Mesenchymal stem cell (in vitro differentiated cells and primary cell): ENCODE data around the gene TMEM33.
A peak's percentile ranks its signal among the peaks of the same experiment; 100 is the strongest.

ENCODE experiments used
- DNase-seq: peaks from one replicate; pipeline ENCODE4 v3.0.0-alpha.2; 2013
- H2AFZ ChIP-seq: one replicate; pipeline ENCODE4 v1.6.1; 2013; ENCODE audit warnings: low read depth, mild to moderate bottlenecking, control low read depth, inconsistent platforms, low read length, moderate library complexity
- H2AK5ac ChIP-seq: 2 replicates; pipeline ENCODE4 v1.6.1; 2013; ENCODE audit warnings: low read length, moderate library complexity, mild to moderate bottlenecking, inconsistent platforms; ENCODE audit not compliant: severe bottlenecking
- H2BK120ac ChIP-seq: one replicate; pipeline ENCODE4 v1.6.1; 2013; ENCODE audit warnings: low read depth, mild to moderate bottlenecking, inconsistent platforms, low read length, moderate library complexity
- H2BK12ac ChIP-seq, 2 experiments: one replicate each; pipeline ENCODE4 v1.6.1; 2013; ENCODE audit warnings: inconsistent platforms in 2 of 2, low read length in 2 of 2, mild to moderate bottlenecking in 2 of 2, moderate library complexity in 2 of 2, control low read depth in 1 of 2
- H2BK15ac ChIP-seq: one replicate; pipeline ENCODE4 v1.6.1; 2013; ENCODE audit warnings: mild to moderate bottlenecking, low read depth, inconsistent platforms; ENCODE audit not compliant: poor library complexity, severe bottlenecking
- H2BK5ac ChIP-seq: 2 replicates; pipeline ENCODE4 v1.6.1; 2013; ENCODE audit warnings: low read depth, mild to moderate bottlenecking, low read length, control low read depth, inconsistent platforms; ENCODE audit not compliant: poor library complexity, severe bottlenecking
- H3K14ac ChIP-seq, 2 experiments: one replicate each; pipeline ENCODE4 v1.6.1; 2013; ENCODE audit warnings: inconsistent platforms in 2 of 2, low read length in 2 of 2, control low read depth in 1 of 2, mild to moderate bottlenecking in 1 of 2, moderate library complexity in 1 of 2
- H3K18ac ChIP-seq, 2 experiments: one replicate each; pipeline ENCODE4 v1.6.1; 2013; ENCODE audit warnings: inconsistent platforms in 2 of 2, low read length in 2 of 2, control low read depth in 1 of 2, low read depth in 1 of 2, mild to moderate bottlenecking in 1 of 2
- H3K23ac ChIP-seq, 2 experiments: one replicate each; pipeline ENCODE4 v1.6.1; 2013; ENCODE audit warnings: inconsistent platforms in 2 of 2, low read length in 2 of 2, mild to moderate bottlenecking in 2 of 2, moderate library complexity in 2 of 2, control low read depth in 1 of 2
- H3K27ac ChIP-seq: 2 replicates; pipeline ENCODE4 v1.5.1; 2013; ENCODE audit warnings: mild to moderate bottlenecking, moderate library complexity, low read length, control low read depth, inconsistent platforms; ENCODE audit not compliant: poor library complexity, severe bottlenecking
- H3K27me3 ChIP-seq, 2 experiments: 2 replicates each; pipeline versions ENCODE4 v1.6.1 to v1.7.0; 2013; ENCODE audit warnings: low read length in 2 of 2, mild to moderate bottlenecking in 2 of 2, moderate library complexity in 2 of 2, control low read depth in 1 of 2, inconsistent platforms in 1 of 2; ENCODE audit not compliant: control insufficient read depth in 1 of 2, insufficient read depth in 1 of 2
- H3K36me3 ChIP-seq, 2 experiments: 2 replicates each; pipeline versions ENCODE4 v1.6.1 to v1.7.0; 2013; ENCODE audit warnings: low read length in 2 of 2, control low read depth in 1 of 2, inconsistent platforms in 1 of 2, low read depth in 1 of 2, mild to moderate bottlenecking in 1 of 2; ENCODE audit not compliant: insufficient read depth in 2 of 2, control insufficient read depth in 1 of 2
- H3K4ac ChIP-seq, 2 experiments: one replicate each; pipeline ENCODE4 v1.6.1; 2013; ENCODE audit warnings: inconsistent platforms in 2 of 2, low read length in 2 of 2, mild to moderate bottlenecking in 2 of 2, moderate library complexity in 2 of 2, control low read depth in 1 of 2, low read depth in 1 of 2
- H3K4me1 ChIP-seq: 2 replicates; pipeline ENCODE4 v1.6.1; 2013; ENCODE audit warnings: low read depth, low read length, control low read depth; ENCODE audit not compliant: control insufficient read depth, insufficient read depth
- H3K4me2 ChIP-seq: 2 replicates; pipeline ENCODE4 v1.6.1; 2013; ENCODE audit warnings: low read length, mild to moderate bottlenecking, inconsistent platforms; ENCODE audit not compliant: poor library complexity, severe bottlenecking
- H3K4me3 ChIP-seq, 2 experiments: 2 replicates each; pipeline versions ENCODE4 v1.5.1 to v1.7.0; 2013; ENCODE audit warnings: low read length in 2 of 2, mild to moderate bottlenecking in 2 of 2, control low read depth in 1 of 2, low read depth in 1 of 2; ENCODE audit not compliant: insufficient read depth in 1 of 2
- H3K79me1 ChIP-seq: replicated peaks from 2 replicates; pipeline ENCODE4 v1.6.1; 2013; ENCODE audit warnings: mild to moderate bottlenecking, control low read depth, low read length, inconsistent platforms; ENCODE audit not compliant: poor library complexity, severe bottlenecking
- H3K9ac ChIP-seq: 2 replicates; pipeline ENCODE4 v1.7.0; 2013; ENCODE audit warnings: mild to moderate bottlenecking, low read length, moderate library complexity
- H3K9me3 ChIP-seq: 2 replicates; pipeline ENCODE4 v1.7.0; 2013; ENCODE audit warnings: mild to moderate bottlenecking, low read length; ENCODE audit not compliant: control insufficient read depth
- H4K8ac ChIP-seq: one replicate; pipeline ENCODE4 v1.6.1; 2013; ENCODE audit warnings: inconsistent platforms, mild to moderate bottlenecking, low read length, moderate library complexity
- H4K91ac ChIP-seq: one replicate; pipeline ENCODE4 v1.6.1; 2013; ENCODE audit warnings: mild to moderate bottlenecking, low read length, inconsistent platforms
- WGBS: methylation state at CpG from one replicate; pipeline ENCODE4 v1.1.7; 2013; ENCODE audit warnings: mixed read lengths; 5-methylcytosine and 5-hydroxymethylcytosine counted together

The TMEM33 gene

DNA sequence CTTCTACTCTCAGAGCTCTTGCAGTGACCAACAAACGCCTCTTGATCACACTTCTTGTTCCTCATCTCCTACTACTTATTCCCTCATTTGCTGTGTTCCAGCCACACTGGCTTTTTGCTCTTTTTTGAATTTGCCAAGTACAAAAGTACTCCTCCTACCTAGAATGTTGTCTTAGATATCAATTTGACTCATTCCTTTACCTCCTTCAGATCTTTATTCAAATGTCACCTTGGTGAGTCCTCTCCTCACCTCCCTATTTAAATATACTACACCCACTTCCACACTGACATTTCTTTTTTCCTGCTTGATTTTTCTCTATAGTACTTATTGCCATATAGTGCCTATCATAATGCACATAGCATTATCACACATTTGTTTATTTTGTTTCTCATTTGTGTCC lies 40.1 kb downstream of the TMEM33 start:
- no peak for DNase-seq
- WGBS: 92% methylated on average over 1 of the region's 1 CpG
- no peak overlapping the region for H2BK120ac ChIP-seq
- H3K9me3 ChIP-seq: no peaks in the 10 kb centered on the region
- H2AK5ac ChIP-seq: no peak overlapping the region
- H3K23ac ChIP-seq: no peak overlapping the region
- no peak overlapping the region for H3K14ac ChIP-seq
- no peak overlapping the region for H2AFZ ChIP-seq
- H3K4me3 ChIP-seq: no peak overlapping the region
- no peak overlapping the region for H4K8ac ChIP-seq
- H3K4me1 ChIP-seq: no peaks in the 10 kb centered on the region
- no peak overlapping the region for H4K91ac ChIP-seq
- H3K27ac ChIP-seq: no peak overlapping the region
- no peak overlapping the region for H2BK15ac ChIP-seq
- no peak overlapping the region for H3K4ac ChIP-seq
- no peaks in the 10 kb centered on the region for H3K36me3 ChIP-seq
- H2BK5ac ChIP-seq: no peak overlapping the region
- H2BK12ac ChIP-seq: no peak overlapping the region
- H3K4me2 ChIP-seq: no peak overlapping the region
- no peaks in the 10 kb centered on the region for H3K79me1 ChIP-seq
- no peak overlapping the region for H3K18ac ChIP-seq
- no peak overlapping the region for H3K9ac ChIP-seq
- no peaks in the 10 kb centered on the region for H3K27me3 ChIP-seq

DNA sequence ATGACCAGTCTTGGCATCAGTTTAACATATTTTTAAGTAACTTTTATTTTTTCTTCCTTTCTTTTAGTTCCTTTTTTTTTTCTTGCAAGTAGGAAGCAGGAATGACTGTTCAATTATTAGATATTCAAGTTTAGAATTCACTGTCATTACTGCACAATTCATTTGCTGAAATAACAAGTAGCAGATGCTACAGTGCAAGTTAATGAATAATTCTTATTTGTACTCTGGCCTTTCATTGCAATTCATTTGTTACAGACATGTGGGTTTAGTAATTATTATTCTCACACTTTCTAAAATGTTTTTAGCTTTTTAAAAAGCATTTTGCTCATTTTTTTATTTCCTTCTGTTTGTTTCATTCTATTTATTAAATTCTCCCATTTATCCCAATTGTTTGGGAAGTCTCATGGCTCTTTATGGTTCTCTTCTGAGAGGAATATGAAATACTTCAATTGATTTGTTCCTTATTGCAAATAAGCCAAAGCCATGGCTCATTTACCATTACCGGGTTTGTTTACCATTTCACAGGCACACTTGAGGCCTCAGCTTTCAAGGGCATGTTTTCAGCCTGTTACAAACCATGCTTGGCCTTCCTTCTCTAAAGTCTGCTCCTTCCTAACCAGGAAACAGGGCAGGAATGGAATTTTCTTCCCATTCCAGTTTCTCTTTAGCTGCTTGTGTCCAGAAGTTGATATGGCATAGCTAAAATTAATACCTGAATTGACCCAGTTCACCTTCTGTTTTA lies 41.7 kb downstream of the TMEM33 start:
- no peak overlapping the region for H3K27ac ChIP-seq
- H3K23ac ChIP-seq: no peak overlapping the region
- H2AFZ ChIP-seq: peak overlapping the region; percentile 46
- no peak overlapping the region for H3K14ac ChIP-seq
- H4K8ac ChIP-seq: peak overlapping the region; percentile 74
- no peak overlapping the region for H3K4me3 ChIP-seq
- no peaks in the 10 kb centered on the region for H3K79me1 ChIP-seq
- peak; percentile 45 for DNase-seq
- no peaks in the 10 kb centered on the region for H3K9me3 ChIP-seq
- H2BK15ac ChIP-seq: no peak overlapping the region
- H2BK5ac ChIP-seq: no peak overlapping the region
- H2BK12ac ChIP-seq: no peak overlapping the region
- H3K4me1 ChIP-seq: no peaks in the 10 kb centered on the region
- no peak overlapping the region for H3K18ac ChIP-seq
- H4K91ac ChIP-seq: no peak overlapping the region
- no peak overlapping the region for H3K4me2 ChIP-seq
- no peak overlapping the region for H2BK120ac ChIP-seq
- no peak overlapping the region for H3K4ac ChIP-seq
- 15% methylated on average over 1 of the region's 1 CpG for WGBS
- H3K36me3 ChIP-seq: no peaks in the 10 kb centered on the region
- no peaks in the 10 kb centered on the region for H3K27me3 ChIP-seq
- no peak overlapping the region for H3K9ac ChIP-seq
- H2AK5ac ChIP-seq: no peak overlapping the region

DNA sequence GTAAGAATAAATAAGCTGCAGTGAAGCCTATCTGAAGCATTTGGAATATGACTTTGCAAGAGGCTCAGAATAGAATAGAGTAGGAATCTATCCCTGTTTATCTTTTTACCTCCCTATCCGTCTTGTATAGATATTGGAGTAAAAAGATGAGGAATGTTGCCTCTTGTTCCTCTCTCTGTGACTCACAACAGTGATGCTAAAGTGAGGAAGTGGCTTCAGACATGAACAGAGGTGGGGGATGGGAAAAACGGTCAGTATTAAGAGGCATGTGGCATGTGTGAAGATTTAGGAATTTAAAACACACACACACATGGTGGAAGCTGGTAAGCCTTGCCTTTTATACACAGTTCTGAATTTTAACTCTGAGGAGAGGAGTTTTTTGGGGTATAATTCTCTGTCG lies 42.5 kb downstream of the TMEM33 start:
- H3K36me3 ChIP-seq: no peaks in the 10 kb centered on the region
- no peak overlapping the region for H3K18ac ChIP-seq
- no peak overlapping the region for H2BK120ac ChIP-seq
- no peak overlapping the region for H3K4me2 ChIP-seq
- no peak overlapping the region for H2AK5ac ChIP-seq
- no peak overlapping the region for H3K23ac ChIP-seq
- peak overlapping the region; percentile 87 for H4K8ac ChIP-seq
- H2BK15ac ChIP-seq: no peak overlapping the region
- H3K27ac ChIP-seq: no peak overlapping the region
- H3K4me3 ChIP-seq: no peak overlapping the region
- no peak overlapping the region for H3K4ac ChIP-seq
- H3K27me3 ChIP-seq: no peaks in the 10 kb centered on the region
- H4K91ac ChIP-seq: no peak overlapping the region
- no peak overlapping the region for H2BK5ac ChIP-seq
- no peaks in the 10 kb centered on the region for H3K9me3 ChIP-seq
- no peak overlapping the region for H3K9ac ChIP-seq
- H3K79me1 ChIP-seq: no peaks in the 10 kb centered on the region
- no peaks in the 10 kb centered on the region for H3K4me1 ChIP-seq
- peak overlapping the region in 1 of 2 experiments; percentile 46 for H2BK12ac ChIP-seq
- peak overlapping the region; percentile 67 for H2AFZ ChIP-seq
- peak; percentile 38 for DNase-seq
- H3K14ac ChIP-seq: no peak overlapping the region
- 100% methylated on average over 1 of the region's 3 CpGs for WGBS

- Histone ChIP-seq H2AK5ac (no peak within 1 kb of the TSS), H3K23ac (no peak within 1 kb of the TSS), H4K8ac (no peak within 1 kb of the TSS), H3K27ac (no peak within 1 kb of the TSS), H3K36me3 (no peaks in the 10 kb centered on the region), H3K79me1 (no peaks in the 10 kb centered on the region), H3K27me3 (no peaks in the 10 kb centered on the region), H3K4me1 (no peaks in the 10 kb centered on the region), H3K18ac (no peak within 1 kb of the TSS), H2BK120ac (no peak within 1 kb of the TSS), H2AFZ (no peak within 1 kb of the TSS), H3K14ac (no peak within 1 kb of the TSS), H2BK5ac (no peak within 1 kb of the TSS), H3K9me3 (no peaks in the 10 kb centered on the region), H3K4ac (no peak within 1 kb of the TSS), H3K9ac (no peak within 1 kb of the TSS), H2BK12ac (no peak within 1 kb of the TSS), H3K4me2 (no peak within 1 kb of the TSS), H3K4me3 (no peak within 1 kb of the TSS), H2BK15ac (no peak within 1 kb of the TSS), H4K91ac (no peak within 1 kb of the TSS)
- DNase-seq: no peak
- WGBS: 92% methylated on average over 11 of the region's 12 CpGs
These were observed 46.2 kb downstream of the TMEM33 start, which contains the start of gene DCAF4L1 for GRCh38 chr4:41981456-41981855. Gene DCAF4L1 (plus strand): TSS chr4:41981756. CDS start chr4:41981793, 37 bp downstream.
